ENCODE data around the gene CST6.
"Not testable (repeated sequence)": the region's sequence is repeated elsewhere in the genome, so short reads cannot be mapped to it uniquely, and the experiment has no call there.

Gene CST6

GRCh38 chr11:65987336-65987735 lies 24.5 kb upstream of the CST6 start:
- ATAC-seq = no peak

GRCh38 chr11:65988791-65989592 lies 22.8 kb upstream of the CST6 start:
- peak; percentile 99 for ATAC-seq

GRCh38 chr11:65992056-65992455 lies 19.8 kb upstream of the CST6 start:
- no peak for ATAC-seq

- no peak for ATAC-seq
These were observed 14.5 kb upstream of the CST6 start for GRCh38 chr11:65997286-65997685.

- peak; percentile 84 to 92 for ATAC-seq
These were observed 9.7 kb upstream of the CST6 start, which contains the start of the genes BANF1 and EIF1AD for GRCh38 chr11:66001942-66002647. BANF1 (plus strand) TSS chr11:66002503; CDS start chr11:66003251, 748 bp downstream. EIF1AD (minus strand) TSS chr11:66002157; CDS start chr11:66000389, 1,768 bp downstream.

GRCh38 chr11:66002648-66003225 lies 9.1 kb upstream of the CST6 start:
- peak; percentile 73 to 75 for ATAC-seq

- no peak for ATAC-seq
These were observed 8.5 kb upstream of the CST6 start for GRCh38 chr11:66003291-66003690.

- no peak for ATAC-seq
These were observed 7.6 kb upstream of the CST6 start for GRCh38 chr11:66004186-66004585.

GRCh38 chr11:66006134-66006890 lies 5.5 kb upstream of the CST6 start:
- ATAC-seq = no peak

GRCh38 chr11:66006891-66007176 lies 5.0 kb upstream of the CST6 start:
- ATAC-seq = no peak

- ATAC-seq = no peak
These were observed 4.6 kb upstream of the CST6 start for GRCh38 chr11:66007201-66007634.

GRCh38 chr11:66008095-66008467 lies 3.7 kb upstream of the CST6 start:
- ATAC-seq = no peak

- ATAC-seq = no peak
These were observed 3.2 kb upstream of the CST6 start for GRCh38 chr11:66008468-66009101.

GRCh38 chr11:66010036-66010435 lies 1.8 kb upstream of the CST6 start:
- not testable (repeated sequence) for ATAC-seq

- ATAC-seq = no peak
These were observed 496 bp upstream of the CST6 start for GRCh38 chr11:66011239-66011784.

- no peak for ATAC-seq
These were observed 650 bp downstream of the CST6 start for GRCh38 chr11:66012371-66012945.

- no peak for ATAC-seq
These were observed 1.3 kb downstream of the CST6 start for GRCh38 chr11:66012946-66013761.

- ATAC-seq = no peak
These were observed 1.9 kb downstream of the CST6 start for GRCh38 chr11:66013762-66014100.

- no peak for ATAC-seq
These were observed 3.1 kb downstream of the CST6 start for GRCh38 chr11:66014804-66015453.

- ATAC-seq = no peak
These were observed 3.7 kb downstream of the CST6 start for GRCh38 chr11:66015454-66015881.
